ENCODE data around the gene CDCA8.

DNA sequence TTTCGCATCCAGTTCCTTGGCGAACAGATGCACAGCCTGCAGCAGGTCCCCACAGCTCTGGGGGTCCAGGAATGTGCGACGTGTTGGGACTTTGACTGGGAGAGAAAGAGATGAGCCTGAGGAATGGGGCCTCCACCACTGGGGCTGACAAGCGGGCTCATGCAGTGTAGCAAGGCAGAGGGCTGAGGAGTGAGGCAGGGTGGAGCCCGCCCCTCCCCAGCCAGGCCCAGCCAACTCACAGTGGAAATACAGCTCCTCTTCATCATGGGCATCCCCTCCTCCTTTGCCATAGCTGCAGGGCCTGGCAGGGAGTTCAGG is 30.7 kb downstream of the CDCA8 start:
- TF ChIP-seq, protein P1, sequence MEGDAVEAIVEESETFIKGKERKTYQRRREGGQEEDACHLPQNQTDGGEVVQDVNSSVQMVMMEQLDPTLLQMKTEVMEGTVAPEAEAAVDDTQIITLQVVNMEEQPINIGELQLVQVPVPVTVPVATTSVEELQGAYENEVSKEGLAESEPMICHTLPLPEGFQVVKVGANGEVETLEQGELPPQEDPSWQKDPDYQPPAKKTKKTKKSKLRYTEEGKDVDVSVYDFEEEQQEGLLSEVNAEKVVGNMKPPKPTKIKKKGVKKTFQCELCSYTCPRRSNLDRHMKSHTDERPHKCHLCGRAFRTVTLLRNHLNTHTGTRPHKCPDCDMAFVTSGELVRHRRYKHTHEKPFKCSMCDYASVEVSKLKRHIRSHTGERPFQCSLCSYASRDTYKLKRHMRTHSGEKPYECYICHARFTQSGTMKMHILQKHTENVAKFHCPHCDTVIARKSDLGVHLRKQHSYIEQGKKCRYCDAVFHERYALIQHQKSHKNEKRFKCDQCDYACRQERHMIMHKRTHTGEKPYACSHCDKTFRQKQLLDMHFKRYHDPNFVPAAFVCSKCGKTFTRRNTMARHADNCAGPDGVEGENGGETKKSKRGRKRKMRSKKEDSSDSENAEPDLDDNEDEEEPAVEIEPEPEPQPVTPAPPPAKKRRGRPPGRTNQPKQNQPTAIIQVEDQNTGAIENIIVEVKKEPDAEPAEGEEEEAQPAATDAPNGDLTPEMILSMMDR (IDR thresholded peaks at IDR 0.05): no peak
- TF ChIP-seq POLR2A (IDR thresholded peaks at IDR 0.05) (no peak), POLR2AphosphoS5 (IDR thresholded peaks at IDR 0.05) (no peak)
